ENCODE measurements around the gene MCOLN3.

- TF ChIP-seq CTCF (IDR thresholded peaks at IDR 0.05): no peak
- no peak for TF ChIP-seq POLR2A (IDR thresholded peaks at IDR 0.05)
- no peak for TF ChIP-seq POLR2AphosphoS5 (IDR thresholded peaks at IDR 0.05)
Measured at GRCh38 chr1:85015826-85016225, 32.5 kb downstream of the MCOLN3 start.
